Measurements from ENCODE around the gene PDP2.

DNA sequence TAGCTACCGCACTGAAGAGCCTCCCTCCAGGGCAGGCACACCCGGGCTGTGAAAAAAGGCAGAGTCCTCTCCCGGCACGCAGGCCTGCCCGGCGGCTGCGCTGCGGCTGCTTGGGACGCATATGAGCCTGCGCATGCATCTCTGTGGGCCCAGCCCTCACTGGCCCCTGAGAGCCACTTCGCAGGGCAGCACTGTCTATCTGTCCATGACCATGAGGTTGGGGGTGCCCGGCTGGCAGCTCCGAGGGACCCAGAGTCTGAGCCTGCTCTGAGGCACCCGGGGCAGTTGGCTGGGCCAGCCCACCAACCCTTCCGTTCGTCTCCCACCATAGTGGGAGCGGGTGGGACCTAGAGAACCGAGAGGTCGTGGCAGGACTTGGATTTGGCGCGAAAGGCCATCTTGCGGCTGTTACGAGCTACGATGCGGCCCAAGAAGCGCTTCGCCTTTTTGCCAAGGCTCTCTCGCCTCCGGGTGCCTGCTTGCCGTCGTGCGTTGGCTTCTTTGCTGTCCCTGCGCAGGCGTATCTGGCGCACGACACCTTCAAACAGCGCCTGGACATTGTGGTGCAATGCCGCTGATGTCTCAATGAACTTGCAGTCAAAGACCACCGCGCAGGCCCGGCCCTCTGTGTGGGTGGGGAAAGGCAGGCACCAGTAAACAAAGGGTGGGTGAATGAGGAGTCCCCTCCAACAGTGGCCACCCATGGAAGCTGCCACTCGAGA, 41.6 kb downstream of the PDP2 start:
- TF ChIP-seq, protein P1, sequence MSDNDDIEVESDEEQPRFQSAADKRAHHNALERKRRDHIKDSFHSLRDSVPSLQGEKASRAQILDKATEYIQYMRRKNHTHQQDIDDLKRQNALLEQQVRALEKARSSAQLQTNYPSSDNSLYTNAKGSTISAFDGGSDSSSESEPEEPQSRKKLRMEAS (IDR thresholded peaks at IDR 0.05; ENCODE audit: low read depth), result no peak
- TF ChIP-seq USF2 (IDR thresholded peaks at IDR 0.05; ENCODE audit: borderline replicate concordance, low read depth, low read length) (no peak), POLR2AphosphoS5 (IDR thresholded peaks at IDR 0.05; ENCODE audit: low read depth, low read length) (no peak), GABPA (IDR thresholded peaks at IDR 0.05; ENCODE audit: low read depth) (no peak)
